Glomerular endothelial cell (primary cell): ENCODE results near the gene SCUBE2. TPM values are rescaled to one million over a fixed set of nuclear protein-coding genes. Genes with fewer than 3 reads are reported as not detected.
"Not testable (repeated sequence)": the region's sequence is repeated elsewhere in the genome, so short reads cannot be mapped to it uniquely, and the experiment has no call there.

Experiments
- DNase-seq: peaks from one replicate; pipeline ENCODE4 v3.0.0-alpha.2; 2011; ENCODE audit warnings: low read depth, low spot score; ENCODE audit errors: extremely low read depth
- total RNA-seq: library from RNA; depleted of rRNA; stranded (reverse); fragments of >200 nt; gene quantifications from 2 replicates; pipeline ENCODE4 v1.2.3, GENCODE V29; 2015

SCUBE2 gene
- total RNA-seq, 1 donor from 2014 or later = 0.76 TPM

DNA sequence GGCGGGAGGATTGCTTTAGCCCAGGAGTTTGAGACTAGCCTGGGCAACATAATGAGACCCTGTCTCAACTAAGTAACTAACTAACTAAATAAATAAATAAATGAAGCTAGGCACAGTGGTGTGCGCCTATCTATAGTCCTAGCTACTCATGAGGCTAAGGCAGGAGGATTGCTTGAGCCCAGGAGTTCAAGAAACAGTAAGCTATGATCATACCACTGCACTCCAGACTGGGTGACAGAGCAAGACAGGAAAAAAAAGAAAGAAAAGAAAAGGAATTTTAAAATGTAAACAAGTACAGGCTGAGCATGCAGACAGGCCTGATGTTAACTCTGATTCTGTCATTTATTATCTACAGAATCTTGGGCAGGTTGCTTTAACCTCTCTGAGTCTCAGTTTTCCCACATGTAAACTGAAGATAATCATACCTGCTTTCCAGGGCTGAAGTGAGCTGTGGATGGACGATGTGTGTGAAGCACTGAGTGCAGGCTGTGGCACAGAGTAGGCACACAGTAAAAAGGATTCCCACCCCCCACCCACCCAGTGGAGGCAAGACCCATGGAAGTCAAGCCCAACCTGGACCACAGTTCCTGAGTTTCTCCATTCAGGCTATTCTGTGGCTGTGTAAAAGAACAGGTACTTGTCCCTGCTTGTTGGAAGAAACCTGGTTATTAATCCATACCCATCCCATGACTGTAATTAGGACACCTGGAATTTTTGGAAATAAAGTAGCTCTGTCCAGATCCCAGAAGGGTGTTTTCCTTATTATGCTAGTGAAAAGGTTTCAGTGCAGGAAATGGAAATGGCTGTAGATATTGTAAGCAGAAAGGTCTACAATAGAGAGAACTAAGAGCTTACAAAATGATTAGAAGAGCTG, 18.7 kb upstream of the SCUBE2 start:
- no peak for DNase-seq

DNA sequence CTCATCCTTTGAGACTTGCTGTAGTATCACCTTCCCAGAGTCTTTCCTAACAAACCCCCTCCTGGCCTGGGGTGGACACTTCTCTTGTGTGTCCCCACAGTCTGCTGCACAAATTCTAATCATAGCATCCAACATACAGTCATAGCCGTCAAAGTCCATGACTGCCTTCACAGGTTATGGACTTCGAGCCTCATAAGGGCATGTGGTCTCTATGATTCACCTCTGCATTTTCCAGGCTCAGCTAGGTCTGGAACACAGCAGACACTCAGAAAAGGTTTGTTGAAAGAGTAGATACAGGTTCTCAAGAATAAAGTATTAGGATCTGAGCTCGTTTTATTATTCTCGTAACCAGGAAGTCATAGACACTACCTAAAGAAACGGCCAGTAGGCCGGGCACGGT, 13.2 kb upstream of the SCUBE2 start:
- no peak for DNase-seq

DNA sequence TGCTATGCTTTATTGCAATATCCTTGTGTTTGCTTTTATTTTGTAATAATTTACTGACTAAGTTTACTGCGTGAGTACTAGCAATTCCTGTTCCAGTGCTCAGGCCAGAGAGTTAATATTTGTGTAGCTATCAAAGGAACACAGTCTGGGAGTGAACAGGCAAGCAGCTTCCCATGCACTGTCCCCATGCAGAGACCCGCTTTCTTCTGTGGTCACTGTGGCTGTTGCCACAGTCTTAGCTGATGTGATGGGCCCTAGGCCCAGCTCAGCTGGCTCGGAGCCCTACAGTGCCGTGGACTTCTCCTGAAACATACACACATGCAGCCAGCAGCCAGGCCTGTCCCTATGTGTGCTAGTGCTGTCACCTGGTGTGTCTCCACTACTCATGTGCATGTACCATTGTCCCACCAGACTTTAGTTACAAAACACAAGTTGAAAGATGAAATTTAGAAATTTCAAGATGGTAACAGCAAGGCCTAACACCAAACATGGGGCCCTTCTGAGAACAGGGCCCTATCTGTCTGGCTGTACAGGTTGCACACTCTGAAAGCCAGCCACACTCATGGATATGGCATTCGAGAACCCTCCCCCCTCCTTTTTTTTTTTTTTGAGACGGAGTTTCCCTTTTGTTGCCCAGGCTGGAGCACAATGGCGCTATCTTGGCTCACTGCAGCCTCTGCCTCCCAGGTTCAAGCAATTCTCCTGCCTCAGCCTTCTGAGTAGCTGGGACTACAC, 12.3 kb upstream of the SCUBE2 start:
- DNase-seq = no peak

DNA sequence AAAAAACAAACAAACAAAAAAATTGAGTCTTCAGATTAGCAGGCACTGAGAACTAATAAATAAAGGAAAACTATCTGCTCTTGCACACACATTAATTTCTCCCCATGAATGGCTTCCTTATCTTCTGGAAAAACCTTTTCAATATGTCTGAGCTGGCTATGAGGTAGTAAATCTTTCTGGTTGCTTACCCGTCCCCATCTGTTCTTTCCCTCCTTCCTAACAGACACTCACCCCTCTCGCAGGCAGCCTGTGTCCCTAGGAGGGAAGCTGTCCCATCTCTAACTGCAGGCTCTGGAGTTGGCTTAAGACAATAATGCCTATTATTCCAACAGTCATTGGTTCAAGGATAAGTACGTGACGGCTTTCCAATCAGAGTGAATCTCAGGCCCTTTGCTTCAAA, 8.2 kb upstream of the SCUBE2 start:
- no peak for DNase-seq

DNA sequence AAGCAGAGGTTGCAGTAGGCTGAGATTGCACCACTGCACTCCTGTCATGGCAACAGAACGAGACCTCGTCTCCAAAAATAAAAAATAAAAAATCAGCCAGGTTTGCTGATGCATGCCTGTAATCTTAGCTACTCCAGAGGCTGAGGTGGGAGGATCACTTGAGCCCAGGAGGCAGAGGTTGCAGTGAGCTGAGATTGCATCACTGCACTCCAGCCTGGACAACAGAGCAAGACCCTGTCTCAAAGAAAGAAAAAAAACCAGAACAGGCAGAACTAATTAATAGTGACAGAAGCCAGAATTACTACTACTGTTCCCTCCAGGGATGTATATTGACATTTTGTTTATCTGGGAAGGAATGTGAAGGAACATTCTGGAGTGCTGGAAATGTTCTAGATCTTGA, 7.1 kb upstream of the SCUBE2 start:
- not testable (repeated sequence) for DNase-seq

DNA sequence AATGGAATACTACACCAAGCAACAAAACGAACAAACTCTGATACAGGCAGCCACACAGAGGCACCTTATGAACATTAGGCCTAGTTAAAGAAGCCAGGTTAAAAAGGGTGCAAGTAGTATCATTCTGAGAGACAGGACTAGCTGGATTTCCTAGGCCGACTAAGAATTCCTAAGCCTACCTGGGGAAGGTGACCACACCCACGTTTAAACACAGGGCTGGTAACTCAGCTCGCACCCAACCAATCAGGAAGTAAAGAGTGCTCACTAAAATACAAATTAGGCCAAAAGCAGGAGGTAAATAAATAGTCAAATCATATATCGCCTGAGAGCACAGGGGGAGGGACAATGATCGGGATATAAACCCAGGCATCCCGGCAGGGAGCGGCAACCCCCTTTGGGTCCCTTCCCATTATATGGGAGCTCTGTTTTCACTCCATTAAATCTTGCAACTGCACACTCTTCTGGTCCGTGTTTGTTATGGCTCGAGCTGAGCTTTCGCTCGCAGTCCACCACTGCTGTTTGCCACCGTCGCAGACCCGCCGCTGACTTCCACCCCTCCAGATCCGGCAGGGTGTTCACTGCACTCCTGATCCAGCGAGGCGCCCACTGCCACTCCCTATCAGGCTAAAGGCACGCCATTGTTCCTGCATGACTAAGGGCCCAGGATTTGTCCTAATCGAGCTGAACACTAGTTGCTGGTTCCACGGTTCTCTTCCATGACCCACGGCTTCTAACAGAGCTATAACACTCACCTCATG, 6.0 kb upstream of the SCUBE2 start:
- not testable (repeated sequence) for DNase-seq

DNA sequence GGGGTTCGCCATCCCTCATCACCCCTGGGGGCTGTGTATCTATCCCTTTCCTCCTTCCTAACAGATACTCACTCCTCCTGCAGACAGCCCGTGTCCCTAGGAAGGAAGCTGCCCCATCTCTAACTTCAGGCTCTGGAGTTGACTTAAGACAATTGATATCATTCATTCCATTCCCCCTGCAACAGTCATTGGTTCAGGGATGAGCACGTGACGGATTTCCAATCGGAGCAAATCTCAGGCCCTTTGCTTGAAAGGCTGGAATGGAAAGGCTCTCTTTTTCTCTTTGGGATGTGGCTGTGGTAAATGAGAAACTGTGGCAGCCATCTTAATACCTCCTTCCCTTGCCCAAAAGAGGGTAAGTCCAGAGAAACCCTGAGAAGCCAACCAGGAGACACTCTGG, 5.0 kb upstream of the SCUBE2 start:
- DNase-seq = no peak

DNA sequence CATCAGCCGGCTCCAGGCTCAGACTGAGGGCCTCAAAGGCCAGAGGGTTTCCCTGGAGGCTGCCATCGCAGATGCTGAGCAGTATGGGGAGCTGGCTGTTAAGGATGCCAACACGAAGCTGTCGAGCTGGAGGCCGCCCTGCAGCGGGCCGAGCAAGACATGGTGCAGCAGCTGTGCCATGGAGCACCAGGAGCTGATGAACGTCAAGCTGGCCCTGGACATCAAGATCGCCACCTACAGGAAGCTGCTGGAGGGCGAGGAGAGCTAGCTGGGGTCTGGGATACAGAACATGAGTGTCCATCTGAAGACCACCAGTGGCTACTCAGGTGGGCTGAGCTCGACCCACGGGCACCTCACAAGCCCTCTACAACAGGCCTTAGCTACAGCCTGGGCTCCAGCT, 4.0 kb upstream of the SCUBE2 start:
- no peak for DNase-seq

DNA sequence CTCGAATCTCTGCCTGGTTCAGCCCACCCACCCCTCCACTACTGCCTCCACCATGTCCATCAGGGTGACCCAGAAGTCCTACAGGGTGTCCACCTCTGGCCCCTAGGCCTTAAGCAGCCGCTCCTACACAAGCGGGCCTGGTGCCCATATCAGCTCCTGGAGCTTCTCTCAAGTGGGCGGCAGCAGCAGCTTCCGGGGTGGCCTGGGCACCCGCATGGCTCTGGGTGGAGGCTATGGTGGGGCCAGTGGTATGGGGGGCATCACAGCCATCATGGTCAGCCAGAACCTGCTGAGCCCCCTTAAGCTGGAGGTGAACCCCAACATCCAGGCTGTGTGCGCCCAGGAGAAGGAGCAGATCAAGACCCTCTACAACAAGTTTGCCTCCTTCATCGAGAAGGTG, 3.0 kb upstream of the SCUBE2 start:
- no peak for DNase-seq

DNA sequence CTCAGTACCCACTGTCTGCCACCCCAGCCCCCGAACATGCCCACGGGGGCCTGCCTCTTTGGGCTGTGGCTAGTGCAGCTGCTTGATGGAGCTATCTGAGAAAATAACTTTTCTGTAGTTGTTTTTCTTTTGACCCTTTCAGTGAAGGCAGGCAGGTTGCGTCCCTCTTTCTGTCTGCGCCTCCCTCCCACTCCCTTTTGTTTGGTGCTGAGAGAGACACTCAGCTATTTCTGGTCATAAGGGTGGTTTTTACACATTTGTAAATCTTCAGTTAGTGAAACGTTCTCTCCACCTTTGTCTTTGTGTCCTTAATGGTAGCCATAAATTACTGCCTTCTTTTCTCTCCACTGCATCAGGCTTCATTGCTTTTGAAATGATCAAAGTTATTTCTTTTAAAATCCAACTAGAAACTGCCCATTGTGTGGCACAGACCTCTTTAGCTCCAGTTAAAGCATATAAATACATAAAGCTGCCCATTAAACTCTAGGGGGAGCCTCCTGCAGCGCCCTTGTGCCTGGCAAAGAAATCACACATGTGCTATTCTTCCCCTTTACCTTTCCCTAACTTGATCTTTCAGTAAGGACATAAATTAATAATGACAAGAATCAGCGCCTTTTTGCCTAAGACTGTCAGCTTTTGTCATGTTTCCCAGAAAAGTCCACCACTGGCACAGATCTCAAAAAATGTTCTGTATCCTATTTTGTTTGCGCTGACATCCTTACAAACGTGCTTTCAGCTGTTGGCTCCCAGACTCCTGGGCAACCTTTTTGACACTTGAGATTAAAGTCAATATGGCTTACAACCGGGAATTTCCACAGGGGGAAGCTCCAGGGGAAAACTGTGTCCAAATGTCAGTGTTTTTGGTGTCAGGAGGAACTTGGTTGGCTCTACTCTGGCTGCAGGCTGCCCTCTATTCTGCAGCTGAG, 1.7 kb upstream of the SCUBE2 start:
- DNase-seq = no peak

DNA sequence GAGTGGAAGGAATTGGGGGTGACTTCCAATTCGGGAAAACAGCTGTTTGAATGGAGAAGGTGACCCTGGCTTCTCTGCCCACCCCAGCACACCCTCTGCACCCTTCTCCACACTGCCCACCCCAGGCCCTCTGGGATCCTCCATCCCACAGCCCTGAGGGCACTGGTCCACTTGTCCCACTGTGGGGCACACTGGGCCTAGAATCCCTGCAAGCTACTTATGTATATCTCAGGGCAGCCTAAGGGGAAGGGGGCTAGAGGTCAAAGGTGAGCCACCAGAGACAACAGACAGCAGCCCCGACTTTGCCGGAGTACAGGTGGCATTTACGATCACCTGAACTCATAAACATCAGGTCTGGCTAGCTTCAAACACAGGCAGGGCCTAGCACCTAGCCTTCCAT, 673 bp upstream of the SCUBE2 start:
- no peak for DNase-seq

DNA sequence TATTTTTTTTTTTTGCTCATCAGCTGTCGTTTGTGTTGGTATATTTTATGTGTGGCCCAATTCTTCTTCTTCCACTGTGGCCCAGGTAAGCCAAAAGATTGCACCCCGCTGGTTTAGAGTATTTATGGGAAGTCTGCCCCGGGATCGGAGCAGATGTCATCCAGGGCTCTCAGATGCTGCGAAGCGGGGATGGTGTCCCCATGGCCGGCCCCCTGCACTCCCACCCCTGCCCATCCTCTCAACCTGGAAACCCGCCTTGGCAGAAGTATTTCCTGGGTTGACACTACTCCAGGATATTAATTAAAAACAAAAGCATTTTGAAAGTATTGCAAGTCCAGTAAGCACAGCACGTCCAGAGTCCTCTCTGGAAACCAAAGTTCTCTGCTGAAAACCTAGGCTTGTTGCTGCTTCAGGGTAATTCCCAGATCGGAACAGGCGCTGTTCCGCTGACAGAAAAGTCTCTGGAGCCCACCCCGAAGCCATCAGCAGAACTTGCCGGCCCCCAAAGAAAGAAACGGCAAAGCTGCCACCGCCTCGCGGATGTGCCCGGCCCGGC, 833 bp downstream of the SCUBE2 start:
- DNase-seq = no peak

DNA sequence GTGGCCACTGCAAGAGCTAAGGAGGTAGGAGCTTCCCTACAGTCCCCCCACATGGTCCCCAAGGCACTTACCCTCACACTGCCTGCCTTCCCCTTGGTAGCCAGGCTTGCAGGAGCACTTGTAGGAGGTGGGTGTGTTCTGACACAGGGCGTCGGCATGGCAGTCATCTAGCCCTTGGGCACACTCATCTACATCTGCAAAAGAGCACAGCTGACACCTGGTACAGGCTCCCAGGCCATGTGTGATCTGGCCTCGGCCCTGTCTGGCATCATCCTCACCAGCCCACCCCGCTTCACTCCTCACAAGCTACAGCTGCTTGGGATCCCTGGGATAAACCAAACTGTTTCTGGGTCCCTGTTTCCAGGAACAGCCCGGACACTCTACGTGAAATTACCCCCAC, 1.8 kb downstream of the SCUBE2 start:
- no peak for DNase-seq

DNA sequence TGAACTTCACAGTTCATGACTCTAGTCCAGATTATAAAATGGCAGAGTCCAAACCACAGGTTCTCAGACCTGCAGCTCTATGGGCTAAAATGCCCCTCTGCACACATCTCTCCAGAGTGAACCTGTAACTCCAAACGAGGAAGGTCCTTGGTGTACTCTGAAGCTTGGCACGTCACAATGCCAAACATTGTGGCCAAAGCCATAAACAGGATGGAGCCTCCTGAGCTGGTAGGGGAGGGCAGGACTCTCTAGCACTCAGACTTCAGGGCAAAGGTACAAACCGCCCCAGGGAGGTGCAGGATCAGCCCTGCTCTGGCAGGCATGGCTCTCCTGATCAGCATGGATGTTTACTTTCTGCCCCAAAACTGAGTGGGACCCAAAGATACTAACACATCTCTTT, 2.3 kb downstream of the SCUBE2 start:
- DNase-seq = no peak

DNA sequence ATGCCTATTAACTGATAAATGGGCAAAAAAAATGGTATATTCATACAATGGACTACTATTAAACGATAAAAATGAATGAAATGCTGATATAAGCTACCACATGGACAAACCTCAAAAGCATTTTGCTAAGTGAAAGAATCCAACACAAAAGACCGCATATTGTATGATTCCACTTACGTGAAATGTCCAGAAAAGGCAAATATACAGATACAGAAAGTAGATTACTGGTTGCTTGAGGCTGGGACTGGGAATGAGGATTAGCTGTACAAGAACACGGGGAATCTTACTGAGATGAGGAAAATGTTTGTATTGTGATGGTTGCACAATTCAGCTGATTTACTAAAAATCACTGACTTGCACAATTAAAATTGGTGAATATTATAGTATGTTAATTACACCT, 8.8 kb downstream of the SCUBE2 start:
- DNase-seq = no peak

DNA sequence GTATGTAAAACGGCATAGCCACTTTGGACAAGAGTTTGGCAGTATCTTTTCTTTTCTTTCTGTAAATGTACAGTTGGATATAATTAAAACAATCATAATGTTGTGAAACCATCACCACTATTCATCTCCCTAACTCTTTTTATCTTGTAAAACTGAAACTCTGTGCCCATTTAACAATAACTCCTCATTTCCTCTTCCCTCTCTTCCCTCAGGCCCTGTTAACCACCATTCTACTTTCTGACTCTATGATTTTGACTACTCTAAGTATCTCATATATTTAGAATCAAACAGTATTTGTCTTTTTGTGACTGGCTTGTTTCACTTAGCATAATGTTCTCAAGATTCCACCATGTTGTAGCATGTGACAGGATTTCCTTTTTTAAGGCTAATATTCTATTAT, 10.2 kb downstream of the SCUBE2 start:
- DNase-seq = no peak

DNA sequence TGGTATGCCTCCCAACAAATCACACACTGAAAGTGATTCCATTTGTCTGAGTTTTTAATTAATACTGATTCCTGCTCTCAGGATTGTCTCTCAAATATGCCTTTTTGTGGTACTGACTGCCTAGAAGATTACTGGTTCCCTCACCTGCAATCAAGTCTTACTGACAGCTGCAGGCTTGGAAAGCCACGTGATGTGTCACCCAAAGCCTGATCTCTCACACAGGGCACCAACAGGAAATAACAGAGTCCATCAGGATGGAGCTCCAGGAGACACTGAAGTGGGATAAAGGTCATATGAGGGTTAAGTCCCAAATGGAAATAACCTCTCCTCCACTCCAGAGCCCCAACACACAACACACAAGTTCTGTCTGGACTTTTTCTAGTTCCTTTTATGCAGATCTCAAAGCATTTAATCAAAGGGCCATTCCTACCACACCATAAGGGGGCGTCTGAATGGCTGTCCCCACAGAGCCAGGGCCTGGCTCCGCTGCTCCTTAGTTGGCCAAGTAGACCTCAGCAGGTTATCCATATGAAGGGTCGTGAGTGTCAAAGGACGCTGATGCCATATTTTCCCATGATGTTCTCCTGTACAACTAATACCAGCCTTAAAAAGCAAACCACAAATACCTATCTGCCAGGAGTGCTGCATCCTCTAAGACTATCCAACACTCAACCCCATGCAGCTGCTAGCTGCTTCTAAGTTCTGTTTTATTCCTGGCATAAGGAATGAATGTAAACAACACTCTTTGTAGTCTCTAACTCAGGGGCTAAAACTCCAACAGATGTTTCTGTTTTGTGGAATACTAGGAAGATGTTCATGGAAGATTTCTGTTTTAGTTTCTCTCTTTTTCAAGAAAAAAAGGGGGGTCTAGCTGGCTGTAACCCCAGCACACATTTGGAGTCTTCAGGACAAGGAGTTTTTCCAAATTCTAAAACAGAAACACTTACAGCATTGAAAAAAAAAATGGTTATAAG, 13.0 kb downstream of the SCUBE2 start:
- DNase-seq = no peak

DNA sequence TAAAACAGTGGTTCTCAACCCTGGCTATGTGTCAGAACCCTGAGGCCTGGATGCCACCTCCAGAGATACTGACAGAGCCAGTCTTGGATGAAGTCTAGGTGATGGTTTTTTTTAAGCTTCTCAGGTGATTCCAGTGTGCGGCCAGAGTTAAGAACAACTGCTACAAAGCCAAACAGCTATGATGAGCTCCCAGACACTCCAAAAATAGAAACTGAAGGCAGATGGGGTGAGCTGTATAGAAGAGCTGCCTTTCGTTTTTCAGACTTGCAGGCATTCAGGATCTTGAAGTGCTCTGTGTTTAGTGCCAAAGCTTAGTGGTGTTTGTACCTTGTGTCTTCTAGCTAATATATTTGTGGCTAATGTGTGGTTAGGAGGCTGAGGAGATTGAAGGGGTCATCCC, 14.2 kb downstream of the SCUBE2 start:
- no peak for DNase-seq

DNA sequence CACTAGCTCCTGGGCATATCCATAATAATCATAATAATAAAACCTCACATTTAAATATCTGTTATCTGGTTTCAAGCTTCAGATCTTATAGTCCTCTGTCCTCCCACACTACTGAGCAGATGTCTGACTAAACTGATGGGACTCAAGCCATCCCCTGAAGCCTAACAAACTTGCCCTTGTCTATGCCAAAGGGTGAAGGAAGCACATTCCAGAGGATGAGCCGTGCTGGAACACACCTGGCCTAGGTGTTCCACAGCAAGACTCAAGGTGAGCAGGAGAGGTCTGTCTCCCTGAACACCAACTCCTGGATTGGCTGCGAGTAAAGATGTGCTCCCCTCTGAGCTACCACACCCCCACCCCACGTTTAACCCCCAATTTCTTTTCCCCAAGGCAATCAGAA, 14.7 kb downstream of the SCUBE2 start:
- DNase-seq = no peak
